Measurements from ENCODE around the gene CCDC181. TPM values are rescaled to one million over a fixed set of nuclear protein-coding genes. Genes with fewer than 3 reads are reported as not detected.

CCDC181 gene
- total and polyA plus RNA-seq, 2 of the 8 experiments (the other 6 are each of a cell fraction or from before 2014, with no cell fraction given) = 1.2 to 3.7 TPM

DNA sequence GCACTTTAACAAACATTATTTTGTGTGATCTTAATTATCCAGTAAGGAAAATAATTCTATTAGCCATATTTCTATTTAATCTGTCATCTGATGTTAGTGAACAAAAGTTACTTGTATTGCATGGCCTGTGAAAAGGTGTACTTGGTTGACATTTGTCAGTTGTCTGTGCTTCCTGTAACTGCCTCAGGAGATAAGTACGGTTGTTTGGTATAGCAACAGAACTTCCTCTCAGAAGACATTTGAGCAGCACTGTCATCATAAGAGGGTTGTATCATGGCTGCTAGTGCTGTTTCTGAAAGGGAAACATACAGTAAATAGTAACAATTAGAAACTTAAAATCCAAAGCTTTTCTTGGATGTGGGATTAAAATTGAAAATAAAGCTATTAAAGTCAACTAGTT is 55.9 kb downstream of the CCDC181 start:
- no peak for FAIRE-seq
- TF ChIP-seq TCF12 (IDR thresholded peaks at IDR 0.05; ENCODE audit: low read depth, low read length) = no peak
- no peak for TF ChIP-seq SP1 (IDR thresholded peaks at IDR 0.05; ENCODE audit: low read depth, low read length)
- no peak for TF ChIP-seq KDM5A (IDR thresholded peaks at IDR 0.05; ENCODE audit: low read length)
- TF ChIP-seq CHD2 (IDR thresholded peaks at IDR 0.05; ENCODE audit: low read length) = no peak
- TF ChIP-seq FOSL1 (IDR thresholded peaks at IDR 0.05; ENCODE audit: insufficient read depth, low read depth, low read length) = no peak
- no peak for TF ChIP-seq SAP30 (IDR thresholded peaks at IDR 0.05; ENCODE audit: insufficient read depth, insufficient replicate concordance, low read length)
- TF ChIP-seq KDM1A (IDR thresholded peaks at IDR 0.05; ENCODE audit: borderline replicate concordance, low read length) = no peak
- no peak for TF ChIP-seq GTF2F1 (IDR thresholded peaks at IDR 0.05; ENCODE audit: borderline replicate concordance, low read depth, low read length)
- TF ChIP-seq EP300 (IDR thresholded peaks at IDR 0.05; ENCODE audit: borderline replicate concordance in 1 of 2, low read depth in 2 of 2, low read length in 2 of 2) = no peak
- no peak for TF ChIP-seq RAD21 (IDR thresholded peaks at IDR 0.05 in 1 of 2, conservative IDR thresholded peaks at IDR 0.05 in 1 of 2; ENCODE audit: low read depth in 2 of 2, low read length in 2 of 2)
- TF ChIP-seq CHD1 (IDR thresholded peaks at IDR 0.05; ENCODE audit: low read depth, low read length) = no peak
- TF ChIP-seq KDM4A (IDR thresholded peaks at IDR 0.05; ENCODE audit: low read depth, low read length, severe bottlenecking) = no peak
- no peak for TF ChIP-seq CREB1 (IDR thresholded peaks at IDR 0.05)
- TF ChIP-seq SIRT6 (IDR thresholded peaks at IDR 0.05; ENCODE audit: low read length) = no peak
- TF ChIP-seq PHF8 (conservative IDR thresholded peaks at IDR 0.05; ENCODE audit: low read depth, low read length) = no peak

More for the DNA sequence above, 55.9 kb downstream of the CCDC181 start:
- peaks cover 0 to 7% (median 1%) of the 10 kb centered on the region in 4 experiments; a peak in 1 of 8 replicates for H3K36me3 ChIP-seq (ENCODE audit: control insufficient read depth in 2 of 4, insufficient read depth in 4 of 4, low read length in 3 of 4)
- no peak overlapping the region for H2BK5ac ChIP-seq (ENCODE audit: low read depth, low read length)
- no peak overlapping the region for H2AFZ ChIP-seq (ENCODE audit: low read length)
- H3K4me3 ChIP-seq (ENCODE audit: extremely low read depth in 1 of 4, insufficient read depth in 2 of 4, low read depth in 3 of 4, low read length in 4 of 4) = no peak overlapping the region
- no peak for DNase-seq (ENCODE audit: low read depth in 1 of 2, low spot score in 2 of 2)
- H3K56ac ChIP-seq (replicated peaks; ENCODE audit: insufficient read length, low read depth, low read length) = no peak overlapping the region
- no peaks in the 10 kb centered on the region for H3K27me3 ChIP-seq (replicated peaks in 1 of 4; ENCODE audit: control insufficient read depth in 3 of 4, extremely low read depth in 1 of 4, insufficient read depth in 3 of 4, low read length in 3 of 4)
- H4K5ac ChIP-seq (ENCODE audit: insufficient read length, low read depth, low read length) = no peak overlapping the region
- H2AK5ac ChIP-seq (ENCODE audit: low read depth, low read length) = no peak overlapping the region
- H4K20me1 ChIP-seq (replicated peaks in 1 of 2; ENCODE audit: control insufficient read depth in 1 of 2, insufficient read depth in 2 of 2, low read length in 2 of 2) = no peaks in the 10 kb centered on the region
- peaks cover 0 to 13% of the 10 kb centered on the region in 2 experiments; a peak in 2 of 4 replicates for H3K79me2 ChIP-seq (ENCODE audit: control insufficient read depth in 1 of 2, insufficient read depth in 2 of 2, low read length in 2 of 2)
- H3K23ac ChIP-seq (ENCODE audit: insufficient read length) = no peak overlapping the region
- CTCF ChIA-PET (ENCODE audit: partially characterized antibody) = interaction anchor here (0.6 to 0.7 kb wide), 2 partner anchors 97 to 1861 kb away, joined by 3 read pairs; no protein-coding TSS in a partner anchor
- H3K4me1 ChIP-seq (replicated peaks in 1 of 4; ENCODE audit: control insufficient read depth in 3 of 4, insufficient read depth in 4 of 4, low read length in 3 of 4) = no peaks in the 10 kb centered on the region; a peak in 1 of 7 replicates
- H3K9ac ChIP-seq (replicated peaks in 1 of 4; ENCODE audit: extremely low read depth in 1 of 4, low read depth in 3 of 4, low read length in 3 of 4) = no peak overlapping the region
- H3K27ac ChIP-seq (ENCODE audit: low read depth, low read length) = no peak overlapping the region
- no peak overlapping the region for H3K14ac ChIP-seq (ENCODE audit: insufficient read length)
- H4K91ac ChIP-seq (replicated peaks; ENCODE audit: insufficient read length, low read length) = no peak overlapping the region
- H2BK20ac ChIP-seq (ENCODE audit: low read length) = no peak overlapping the region
- no peak overlapping the region for H2BK120ac ChIP-seq (replicated peaks; ENCODE audit: low read depth, low read length)
- no peaks in the 10 kb centered on the region for H3K79me1 ChIP-seq (ENCODE audit: low read depth, low read length)
- peaks cover 7% of the 10 kb centered on the region for H3K23me2 ChIP-seq (ENCODE audit: low read depth, low read length)
- POLR2A ChIA-PET (ENCODE audit: partially characterized antibody) = no interaction called here
- H4K8ac ChIP-seq (ENCODE audit: extremely low read depth, insufficient read depth, low read length) = no peak overlapping the region
- no peak overlapping the region for H2BK15ac ChIP-seq (ENCODE audit: low read length)
- H3K4ac ChIP-seq (replicated peaks; ENCODE audit: insufficient read length, low read depth, low read length) = no peak overlapping the region
- 86% methylated on average over 1 of the region's 1 CpG; no CpG with 5 or more reads in 1 of the 2 experiments for WGBS, 2 experiments (ENCODE audit: extremely low coverage in 1 of 2, insufficient coverage in 1 of 2, insufficient read length in 1 of 2, insufficient replicate concordance in 2 of 2, low coverage in 1 of 2, low lambda C conversion rate in 2 of 2, missing lambda C conversion rate in 1 of 2)
- no peaks in the 10 kb centered on the region for H3K9me3 ChIP-seq (ENCODE audit: insufficient read depth in 2 of 2, low read depth in 1 of 2, low read length in 1 of 2)
- H3K4me2 ChIP-seq (ENCODE audit: insufficient read depth in 1 of 2, low read depth in 2 of 2, low read length in 2 of 2) = no peak overlapping the region
- no peak overlapping the region for H2BK12ac ChIP-seq (ENCODE audit: low read depth, low read length)
- no peak overlapping the region for H3K18ac ChIP-seq (ENCODE audit: extremely low read depth, low read length)
